ENCODE results near the gene ABTB2. TPM values are rescaled to one million over a fixed set of nuclear protein-coding genes. Genes with fewer than 3 reads are reported as not detected.
A peak's percentile ranks its signal among the peaks of the same experiment; 100 is the strongest.

The ABTB2 gene
- polyA plus RNA-seq, 1 donor from 2014 or later = 0.68 TPM

GRCh38 chr11:34207487-34208180, 150.2 kb downstream of the ABTB2 start:
- Histone ChIP-seq H3K9me3 (ENCODE audit: low read length) (no peaks in the 10 kb centered on the region), H3K36me3 (ENCODE audit: insufficient read depth, low read length) (no peaks in the 10 kb centered on the region), H3K9me2 (ENCODE audit: insufficient read depth, low read length) (no peaks in the 10 kb centered on the region), H3K4me2 (ENCODE audit: low read length) (no peak overlapping the region), H3K79me2 (replicated peaks; ENCODE audit: insufficient read depth, low read length) (no peaks in the 10 kb centered on the region), H3K4me3 (ENCODE audit: low read length) (no peak overlapping the region), H3K27me3 (ENCODE audit: insufficient read depth, low read depth, low read length) (no peaks in the 10 kb centered on the region), H4K20me1 (ENCODE audit: insufficient read depth) (no peaks in the 10 kb centered on the region), H3K9ac (ENCODE audit: low read length) (no peak overlapping the region), H3K27ac (ENCODE audit: low read length) (no peak overlapping the region), H3F3A (ENCODE audit: insufficient read depth, low read length, poor library complexity, severe bottlenecking) (no peaks in the 10 kb centered on the region), H2AFZ (ENCODE audit: low read depth, low read length) (no peak overlapping the region)
- TF ChIP-seq REST (IDR thresholded peaks at IDR 0.05; ENCODE audit: borderline replicate concordance) = no peak
- no peak for TF ChIP-seq POLR2AphosphoS5 (IDR thresholded peaks at IDR 0.05)

DNA sequence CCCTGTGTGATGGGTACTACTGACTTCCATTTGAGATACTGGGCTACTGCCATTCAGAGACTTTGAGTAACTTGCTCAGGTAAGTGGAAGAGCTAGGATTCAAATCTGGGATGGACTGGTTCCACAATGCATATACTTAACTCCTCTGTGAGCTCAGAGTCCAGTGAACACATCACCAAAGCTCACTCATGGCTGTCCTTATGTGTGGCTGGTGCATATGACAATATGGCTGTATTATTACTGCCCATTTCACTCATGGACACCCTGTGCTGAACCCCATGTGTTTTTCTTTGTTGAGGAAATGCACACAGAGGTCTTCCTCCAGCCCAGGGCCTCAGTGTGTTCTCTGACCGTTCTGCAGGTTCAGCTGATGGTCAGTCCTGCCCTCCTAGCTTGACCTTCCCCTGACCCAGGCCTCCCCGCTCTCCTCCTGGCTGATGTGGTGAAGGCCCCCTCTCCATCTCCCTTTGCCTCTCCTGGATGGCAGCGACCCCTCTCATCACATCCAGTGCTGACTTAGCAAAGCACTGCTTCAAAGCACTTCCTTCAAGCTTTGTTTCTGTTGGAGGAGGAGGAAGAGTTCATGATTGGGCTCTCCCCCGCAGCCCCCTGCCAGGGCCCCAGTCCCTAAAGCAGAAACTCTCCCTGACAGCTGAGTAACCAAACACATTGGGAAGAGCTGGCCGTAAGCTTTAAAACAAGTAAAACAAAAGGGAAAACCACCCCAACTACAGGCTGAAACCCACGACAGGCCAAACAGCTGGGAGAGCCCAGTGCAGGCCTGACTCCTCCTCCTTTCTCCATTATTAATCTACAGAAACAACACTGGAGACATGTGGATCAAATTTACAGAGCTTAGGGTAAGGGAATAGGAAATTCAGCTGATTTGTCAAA, 151.2 kb downstream of the ABTB2 start:
- no peaks in the 10 kb centered on the region for H3K9me2 ChIP-seq (ENCODE audit: insufficient read depth, low read length)
- H3K79me2 ChIP-seq (replicated peaks; ENCODE audit: insufficient read depth, low read length) = no peaks in the 10 kb centered on the region
- H4K20me1 ChIP-seq (ENCODE audit: insufficient read depth) = no peaks in the 10 kb centered on the region
- no peaks in the 10 kb centered on the region for H3F3A ChIP-seq (ENCODE audit: insufficient read depth, low read length, poor library complexity, severe bottlenecking)
- no peak overlapping the region for H3K4me2 ChIP-seq (ENCODE audit: low read length)
- no peak overlapping the region for H3K4me3 ChIP-seq (ENCODE audit: low read length)
- TF ChIP-seq SMC3 (conservative IDR thresholded peaks at IDR 0.05; ENCODE audit: poor library complexity) (no peak), REST (IDR thresholded peaks at IDR 0.05; ENCODE audit: borderline replicate concordance) (no peak), EP300 (conservative IDR thresholded peaks at IDR 0.05; ENCODE audit: poor library complexity, severe bottlenecking) (no peak), MXI1 (conservative IDR thresholded peaks at IDR 0.05; ENCODE audit: poor library complexity, severe bottlenecking) (no peak), EZH2 (IDR thresholded peaks at IDR 0.05; ENCODE audit: borderline replicate concordance, insufficient read depth, low read length, poor library complexity, severe bottlenecking) (no peak), TAF1 (IDR thresholded peaks at IDR 0.05; ENCODE audit: low read depth) (no peak)
- H3K27me3 ChIP-seq (ENCODE audit: insufficient read depth, low read depth, low read length) = no peaks in the 10 kb centered on the region
- H3K36me3 ChIP-seq (ENCODE audit: insufficient read depth, low read length) = no peaks in the 10 kb centered on the region
- H3K27ac ChIP-seq (ENCODE audit: low read length) = no peak overlapping the region
- H2AFZ ChIP-seq (ENCODE audit: low read depth, low read length) = peak overlapping the region; percentile 24
- no peaks in the 10 kb centered on the region for H3K9me3 ChIP-seq (ENCODE audit: low read length)
- no peak overlapping the region for H3K9ac ChIP-seq (ENCODE audit: low read length)

All from neural cell (in vitro differentiated cells).